Fibroblast of gingiva (primary cell): ENCODE results near the gene MAP7.
"Not testable (repeated sequence)": the region's sequence is repeated elsewhere in the genome, so short reads cannot be mapped to it uniquely, and the experiment has no call there.

Source experiments
- DNase-seq: peaks from one replicate; pipeline ENCODE4 v3.0.0-alpha.2; 2011; ENCODE audit warnings: low read depth

Gene MAP7

DNA sequence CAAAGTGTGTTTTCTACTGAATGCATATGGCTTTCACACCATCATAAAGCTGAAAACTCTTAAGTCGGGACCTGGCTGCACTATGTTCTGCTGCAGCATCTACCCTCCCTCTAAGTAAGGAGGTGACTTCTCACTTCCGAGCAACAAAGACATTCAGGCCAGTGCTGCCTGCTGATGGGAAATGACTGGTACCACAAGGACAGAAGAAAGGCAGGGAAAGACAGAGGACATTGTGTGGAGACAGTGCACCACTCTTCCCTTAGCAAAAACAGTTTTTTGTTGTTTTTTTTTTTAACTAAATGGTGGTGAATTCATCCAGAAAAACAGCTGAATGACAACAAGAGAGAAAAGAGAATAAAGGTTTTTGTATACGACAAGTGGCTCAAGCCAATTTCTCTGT lies 81.5 kb downstream of the MAP7 start:
- DNase-seq: no peak

DNA sequence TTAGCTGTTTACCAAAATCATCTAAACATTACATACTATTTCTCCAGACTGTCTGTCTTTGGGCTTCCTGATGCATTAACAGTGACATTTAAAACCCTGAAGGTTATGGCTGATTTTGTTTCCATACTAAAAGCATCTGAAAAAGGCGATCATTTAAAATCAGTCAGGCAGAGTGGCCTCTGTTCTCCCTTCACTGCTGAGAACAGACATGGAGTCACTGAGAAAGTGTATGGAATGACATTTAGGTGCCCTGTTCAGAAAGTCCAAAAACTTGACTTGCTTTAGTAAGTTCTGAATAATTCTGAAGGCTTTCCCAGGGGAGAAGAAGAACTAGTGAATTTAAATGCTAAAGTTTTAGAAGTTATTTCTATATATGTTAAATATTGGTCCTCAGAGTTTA lies 83.0 kb downstream of the MAP7 start:
- DNase-seq: no peak

DNA sequence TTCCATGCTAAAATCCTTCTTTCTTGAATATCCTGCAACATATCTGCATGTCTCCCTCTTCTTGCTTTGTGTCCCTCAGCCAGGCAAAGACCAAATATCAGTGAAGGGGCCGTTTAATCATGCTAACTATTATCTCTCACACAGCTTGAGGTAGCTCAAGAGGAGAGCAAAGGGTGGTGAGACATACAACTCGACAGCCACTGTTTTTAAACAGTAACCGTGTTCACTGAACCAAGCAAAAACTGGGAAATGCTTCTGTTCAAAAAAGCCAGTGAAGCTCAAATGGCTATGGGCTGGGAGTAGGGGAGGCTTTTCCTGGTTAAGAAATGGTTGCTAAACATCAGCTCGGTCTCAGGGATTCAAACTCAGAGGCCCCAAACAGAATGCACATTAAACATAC lies 83.4 kb downstream of the MAP7 start:
- no peak for DNase-seq

DNA sequence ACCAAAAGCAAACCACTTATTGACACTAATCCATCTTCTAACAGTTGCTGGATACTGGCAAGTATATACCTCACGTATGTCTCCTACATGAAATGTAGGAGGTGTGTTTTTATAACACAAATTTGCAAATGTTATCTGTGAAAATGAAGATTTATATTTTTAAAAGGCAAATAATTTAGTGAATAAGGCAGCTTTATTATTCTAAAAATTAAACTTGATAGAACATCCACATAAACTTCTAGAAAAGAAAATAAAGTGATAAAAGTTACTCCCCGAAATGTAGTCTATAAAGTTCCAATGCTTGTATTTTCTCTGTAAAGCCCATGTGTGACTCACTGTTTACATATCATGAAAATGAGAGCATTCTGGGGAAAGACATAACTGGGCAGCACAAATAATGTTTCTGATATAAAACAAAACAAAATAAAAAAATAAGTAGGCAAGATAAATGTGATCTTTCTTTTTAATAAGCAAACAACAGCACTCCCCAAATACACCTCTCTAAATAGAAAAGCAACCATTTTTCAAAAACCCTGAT lies 84.4 kb downstream of the MAP7 start:
- DNase-seq: no peak

DNA sequence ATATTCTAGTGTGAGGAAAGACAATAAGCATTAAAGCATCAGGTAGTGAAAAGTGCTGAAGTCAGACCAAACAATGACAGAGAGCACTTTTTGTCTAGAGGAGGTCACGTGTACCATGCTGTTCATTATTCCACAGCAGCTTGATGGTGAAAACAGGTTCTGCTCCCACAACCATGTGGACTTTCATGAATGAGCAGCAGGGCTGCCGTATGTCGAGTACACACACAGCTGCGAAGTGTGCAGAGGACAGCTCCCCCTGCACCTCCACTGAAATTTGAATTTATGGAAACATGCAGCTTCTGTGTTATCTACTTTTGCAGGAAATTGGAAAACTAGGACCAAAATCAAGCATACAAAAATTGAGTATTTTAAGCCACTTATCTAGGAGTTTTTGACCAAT lies 85.3 kb downstream of the MAP7 start:
- no peak for DNase-seq

DNA sequence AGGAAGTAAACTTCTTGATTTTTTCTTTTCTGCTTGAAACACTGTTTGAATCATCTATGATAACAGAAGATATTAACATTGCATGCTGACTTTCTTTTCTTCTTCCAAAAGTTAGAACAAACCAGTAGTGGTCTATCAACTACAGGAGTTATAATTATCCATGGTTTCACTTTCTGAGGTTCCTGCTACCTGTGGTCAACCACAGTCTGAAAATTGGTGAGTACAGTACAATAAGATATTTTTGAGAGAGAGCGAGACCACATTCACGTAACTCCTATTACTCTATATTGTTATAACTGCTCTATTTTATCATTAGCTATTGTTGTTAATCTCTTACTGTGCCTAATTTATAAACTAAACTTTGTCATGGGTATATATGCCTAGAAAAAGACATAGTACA lies 86.1 kb downstream of the MAP7 start:
- DNase-seq: no peak

DNA sequence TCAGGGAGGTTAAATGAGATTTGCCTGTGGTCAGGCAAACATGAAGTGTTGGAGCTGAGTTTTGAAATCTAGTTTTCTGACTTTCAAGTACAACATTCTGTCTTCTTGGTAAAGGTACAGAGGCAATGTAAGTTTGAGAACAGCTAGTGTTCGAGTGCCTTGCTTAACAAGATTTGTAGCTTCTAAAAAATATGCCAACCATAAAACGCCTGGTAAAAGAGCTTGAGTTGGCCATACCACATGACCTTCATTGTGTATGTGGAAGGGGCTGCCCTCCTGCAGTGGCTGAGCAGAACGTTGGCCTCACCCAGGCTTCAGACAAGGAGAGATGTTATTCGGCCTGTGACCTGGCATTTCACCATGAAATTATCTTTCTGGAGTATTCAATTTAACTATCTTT lies 86.5 kb downstream of the MAP7 start:
- DNase-seq: no peak

DNA sequence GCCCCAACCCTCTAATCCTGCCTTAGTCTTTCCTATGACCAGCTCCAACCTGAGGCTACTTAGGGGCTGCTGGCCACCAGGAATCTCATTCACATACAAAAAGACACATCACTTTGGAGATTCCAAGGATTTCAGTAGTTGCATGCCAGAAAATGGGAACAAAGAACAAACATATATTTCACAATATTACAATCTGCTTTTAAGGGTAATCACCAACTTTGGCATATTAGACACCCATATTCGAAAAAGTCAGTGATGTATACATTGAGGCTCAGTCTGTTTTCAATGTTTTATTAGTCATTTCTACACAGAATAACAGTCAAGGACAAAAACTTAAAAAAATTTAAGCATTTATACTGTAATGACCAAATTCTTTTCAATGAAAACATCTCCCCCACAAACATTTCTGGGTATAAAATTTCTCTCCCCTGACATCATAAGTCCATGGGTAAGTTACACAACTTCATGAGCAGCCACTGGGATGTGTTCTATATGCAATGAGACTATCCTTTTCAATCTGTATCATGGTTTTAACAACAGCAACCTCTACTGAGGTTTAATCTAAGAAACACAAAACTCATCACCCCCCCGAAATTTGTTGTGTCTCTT lies 103.5 kb downstream of the MAP7 start:
- peak; percentile 76 for DNase-seq

DNA sequence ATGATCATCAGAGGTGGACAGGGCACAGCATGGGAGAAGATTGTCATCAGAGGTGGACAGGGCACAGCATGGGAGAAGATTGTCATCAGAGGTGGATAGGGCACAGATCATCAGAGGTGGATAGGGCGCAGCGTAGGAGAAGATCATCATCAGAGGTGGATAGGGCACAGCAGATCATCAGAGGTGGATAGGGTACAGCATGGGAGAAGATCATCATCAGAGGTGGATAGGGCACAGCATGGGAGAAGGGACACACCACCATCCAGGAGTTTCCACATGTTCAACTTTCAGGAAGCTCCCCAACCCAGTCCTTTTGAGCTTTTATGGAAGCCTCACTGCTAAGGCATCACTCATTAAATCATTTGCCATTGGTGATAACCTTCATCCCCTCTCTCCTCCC lies 104.1 kb downstream of the MAP7 start:
- no peak for DNase-seq

DNA sequence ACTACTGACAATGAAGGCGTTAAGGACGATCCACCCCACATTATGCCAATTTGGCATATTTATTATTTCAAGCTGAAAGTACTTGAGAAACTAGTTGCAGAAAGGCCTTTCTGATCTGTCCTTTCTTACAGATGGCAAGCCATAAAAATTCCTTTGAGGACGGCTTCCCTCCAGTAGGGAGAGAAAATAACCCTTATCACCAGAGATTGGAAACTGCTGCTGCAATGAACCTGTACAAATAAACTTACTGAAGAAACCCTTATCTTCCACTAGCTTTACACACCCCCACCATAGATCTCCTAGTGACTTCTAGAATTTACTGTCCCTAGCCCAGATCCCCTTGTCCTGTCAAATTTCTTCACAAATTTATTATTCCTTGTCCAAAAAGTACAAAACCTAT lies 105.2 kb downstream of the MAP7 start:
- DNase-seq: no peak

DNA sequence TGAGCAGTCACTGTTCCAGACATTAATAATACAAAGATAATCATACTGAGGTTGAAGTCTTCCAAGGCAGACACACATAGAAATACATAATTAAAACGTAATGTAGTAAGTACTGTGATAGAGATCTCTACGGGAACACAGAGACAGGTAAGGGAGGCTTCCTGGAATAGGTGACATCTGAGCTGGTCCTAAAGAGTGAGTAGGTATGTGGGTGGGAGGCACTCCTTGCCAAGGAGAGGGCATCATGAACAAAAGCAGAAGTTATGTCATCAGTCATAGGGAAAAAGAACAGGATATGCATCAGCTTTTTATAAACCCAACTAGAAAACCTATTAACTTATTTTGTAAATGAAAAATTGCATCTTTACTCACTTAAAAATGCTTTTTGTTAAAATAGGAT lies 110.0 kb downstream of the MAP7 start:
- no peak for DNase-seq

DNA sequence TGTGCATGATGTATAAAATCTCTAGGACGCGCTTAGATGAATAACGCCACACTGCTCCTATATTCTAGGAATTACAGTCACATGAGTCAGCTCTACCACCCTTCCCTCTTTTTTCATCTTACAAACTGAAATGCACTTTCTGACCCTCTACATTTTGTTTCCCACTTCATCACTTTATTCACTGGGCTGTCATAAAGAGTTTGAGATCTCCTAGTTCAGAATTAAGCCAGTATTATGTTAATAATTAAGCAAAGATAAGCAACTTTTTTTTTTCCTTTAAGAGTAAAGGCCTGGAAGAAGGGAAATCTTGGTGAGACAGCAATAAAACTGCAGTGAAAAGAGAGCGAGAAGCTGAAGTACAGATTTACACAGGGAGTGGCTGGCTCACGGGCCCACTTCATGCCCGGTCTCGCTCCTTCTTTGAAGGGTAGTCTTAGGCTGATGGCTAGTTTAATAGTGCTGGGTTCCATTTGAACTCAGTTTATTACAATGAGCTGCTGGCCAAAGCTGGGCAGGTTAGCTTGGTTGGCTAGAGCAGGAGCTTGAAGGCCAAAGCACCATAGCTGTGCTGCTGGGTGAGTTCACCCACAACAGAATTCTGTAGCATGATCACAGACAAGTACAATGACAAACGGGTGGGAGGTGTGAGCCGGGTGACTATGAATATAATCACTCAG lies 110.6 kb downstream of the MAP7 start:
- no peak for DNase-seq

DNA sequence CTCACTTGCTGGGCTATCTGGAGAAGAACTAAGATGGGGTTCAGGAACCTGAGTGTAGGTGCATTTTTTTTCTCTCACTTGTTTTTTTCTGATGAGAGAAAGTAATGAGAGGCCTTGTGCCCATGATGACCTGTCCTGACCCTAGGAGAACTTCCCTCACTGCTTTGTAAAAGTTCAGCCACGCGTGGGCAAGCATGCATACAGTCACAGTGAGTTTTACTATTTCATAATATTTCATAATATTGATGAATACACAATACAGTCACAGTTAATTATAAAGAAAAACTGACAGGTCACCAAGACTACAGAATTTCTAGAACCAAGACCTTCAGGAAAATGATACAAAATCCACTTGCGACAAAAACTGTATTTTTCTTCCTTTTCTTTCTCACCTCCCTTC lies 111.8 kb downstream of the MAP7 start:
- DNase-seq: no peak

DNA sequence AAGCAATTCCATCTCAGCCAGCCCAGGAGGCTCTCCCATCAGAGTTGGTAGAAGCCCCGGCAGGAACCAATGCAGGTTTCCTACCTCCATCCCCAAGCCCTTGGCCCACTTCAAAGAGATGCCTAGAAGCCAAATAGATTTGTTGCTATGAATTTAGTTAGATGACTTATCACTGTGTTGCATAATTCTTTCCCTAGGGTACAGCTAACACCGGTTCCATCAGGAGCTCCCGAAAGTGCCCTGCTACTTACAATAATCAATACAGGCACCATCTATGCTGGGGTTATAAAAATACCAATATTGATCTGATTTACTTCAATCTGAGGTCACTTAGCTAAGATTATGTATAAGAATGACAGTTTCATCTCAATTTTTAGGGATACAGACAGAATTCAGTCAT lies 113.0 kb downstream of the MAP7 start:
- DNase-seq: no peak

DNA sequence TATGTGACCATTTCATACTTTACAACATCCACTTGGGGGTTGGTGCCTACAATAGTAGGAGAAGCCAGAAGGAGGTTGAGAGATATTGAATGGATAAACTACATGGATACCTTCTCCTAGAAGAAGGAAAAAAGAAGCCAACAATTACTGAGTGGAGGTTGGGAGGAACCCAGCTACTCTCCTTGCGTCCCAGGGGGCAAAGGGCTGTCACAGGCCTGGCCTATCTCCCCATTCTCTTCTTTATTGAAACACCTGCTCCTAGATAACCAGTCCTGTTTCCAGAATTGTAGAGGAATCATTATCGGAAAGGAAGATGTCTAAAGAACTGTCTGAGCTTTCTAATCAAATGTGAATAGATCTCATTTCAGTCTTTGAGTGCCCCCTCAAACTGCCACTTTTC lies 115.1 kb downstream of the MAP7 start:
- no peak for DNase-seq

DNA sequence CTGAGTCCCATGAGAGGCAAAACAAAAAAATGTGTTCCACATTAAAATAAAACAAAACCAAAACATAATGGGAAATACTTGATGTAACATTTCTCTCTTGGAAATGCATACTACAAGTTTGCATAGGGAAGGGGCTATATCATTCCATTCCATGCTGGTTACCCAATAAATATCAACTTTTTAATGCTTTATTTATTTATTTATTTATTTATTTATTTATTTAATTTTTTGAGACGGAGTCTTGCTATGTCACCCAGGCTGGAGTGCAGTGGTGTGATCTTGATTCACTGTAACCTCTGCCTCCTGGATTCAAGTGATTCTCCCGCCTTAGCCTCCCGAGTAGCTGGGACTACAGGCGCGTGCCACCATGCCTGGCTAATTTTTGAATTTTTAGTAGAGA lies 118.9 kb downstream of the MAP7 start:
- DNase-seq: not testable (repeated sequence)

DNA sequence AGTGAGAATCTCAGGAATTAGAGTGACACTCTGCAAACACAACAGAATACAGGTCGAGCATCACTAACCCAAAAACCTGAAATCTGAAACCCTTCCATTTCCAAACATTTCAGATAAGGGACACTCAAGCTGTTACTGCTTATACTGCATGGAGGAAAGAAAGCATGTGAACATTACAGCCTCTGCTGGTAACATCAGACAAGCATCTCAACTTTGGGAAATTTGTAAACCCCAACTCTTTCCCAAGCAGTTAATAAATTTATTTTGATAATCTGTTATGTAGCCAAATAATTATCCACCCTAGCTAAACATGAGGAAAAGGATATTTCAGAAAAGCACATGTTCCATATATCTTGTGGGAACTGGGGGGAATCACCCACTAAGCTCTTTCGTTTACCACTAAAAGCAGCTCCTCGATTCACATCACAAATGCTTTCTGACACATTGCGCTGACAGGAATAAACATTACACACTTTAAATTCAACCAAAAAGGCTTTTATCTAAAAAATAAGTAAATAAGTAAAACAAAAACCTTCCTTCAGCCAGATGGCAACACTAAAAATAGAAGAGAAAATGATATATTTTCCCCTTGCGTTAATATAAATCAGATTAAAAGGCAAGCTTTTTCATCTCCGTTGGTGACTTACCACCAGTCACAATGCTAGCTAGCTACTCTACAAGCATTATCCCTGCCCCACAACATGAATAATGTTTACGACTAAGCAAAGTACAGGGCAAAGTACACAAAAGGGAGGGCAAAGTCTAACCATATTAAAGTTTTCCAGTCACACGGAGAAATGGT lies 120.8 kb downstream of the MAP7 start:
- DNase-seq: no peak

DNA sequence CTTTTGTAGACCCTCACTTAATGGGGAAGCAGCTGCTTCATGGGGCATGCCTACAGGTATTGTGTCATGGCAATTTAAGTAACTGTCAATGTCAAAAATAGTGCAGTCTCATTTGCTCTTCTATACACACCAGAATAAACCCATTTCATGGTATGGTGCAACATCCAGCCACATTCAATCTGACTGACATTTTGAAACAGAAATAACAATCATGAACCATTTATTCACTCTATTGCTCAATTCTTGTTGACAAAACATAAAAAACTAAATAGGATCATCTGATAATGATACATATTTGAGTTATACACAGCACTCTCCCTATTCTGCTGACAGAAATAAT lies 122.9 kb downstream of the MAP7 start:
- no peak for DNase-seq

DNA sequence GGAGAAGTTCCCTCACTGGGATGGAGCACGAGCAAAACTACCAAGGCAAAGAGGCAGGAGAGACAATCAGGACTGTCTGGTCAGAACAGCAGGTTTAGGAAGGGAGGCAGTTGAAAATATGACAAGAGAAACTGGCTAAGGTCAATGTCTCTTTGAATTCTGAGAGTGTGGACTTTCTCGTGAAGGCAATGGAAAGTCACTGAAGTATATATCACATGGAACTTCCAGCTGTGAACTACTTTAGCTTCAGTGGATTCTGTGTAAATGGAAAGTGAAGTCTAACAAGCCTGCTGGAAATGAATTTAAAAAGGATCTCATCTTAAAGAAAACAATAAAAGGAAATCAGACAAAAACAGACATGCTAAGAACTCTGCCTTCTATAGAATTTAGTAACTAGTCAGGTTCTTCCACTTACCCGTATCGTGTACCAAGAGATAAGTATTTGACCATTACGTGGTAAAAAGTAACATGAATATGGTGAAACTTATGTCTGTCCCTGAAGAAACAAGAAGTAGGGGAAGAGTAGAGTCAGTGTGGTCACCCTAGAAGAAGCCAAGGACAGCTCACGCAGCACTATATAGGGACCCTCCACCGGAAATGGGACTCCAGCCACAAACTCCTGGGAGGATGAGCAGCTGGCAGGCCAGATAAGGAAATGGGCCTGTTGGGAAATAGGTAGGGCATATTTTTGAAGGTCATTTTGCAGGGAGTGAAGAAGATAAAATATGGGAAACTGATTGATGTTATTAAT lies 123.4 kb downstream of the MAP7 start:
- DNase-seq: no peak

DNA sequence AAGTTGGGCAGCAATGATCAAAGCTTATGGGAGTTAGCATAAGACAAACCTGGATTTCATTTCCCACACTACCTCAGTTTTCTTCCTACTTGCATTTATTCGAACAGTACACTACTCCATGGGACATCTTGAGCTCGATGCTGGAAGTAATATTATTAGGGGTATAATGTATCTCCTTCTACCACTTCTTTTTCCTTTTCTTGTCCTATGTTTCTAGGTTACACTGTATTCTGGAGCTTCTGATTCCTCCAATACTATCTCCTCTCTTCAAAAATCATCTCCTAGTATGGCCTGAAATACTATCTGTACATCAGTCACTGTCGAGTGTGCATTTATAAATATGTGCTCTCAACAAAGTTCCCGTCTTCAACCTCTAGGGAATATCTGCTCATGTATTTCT lies 124.4 kb downstream of the MAP7 start:
- no peak for DNase-seq

DNA sequence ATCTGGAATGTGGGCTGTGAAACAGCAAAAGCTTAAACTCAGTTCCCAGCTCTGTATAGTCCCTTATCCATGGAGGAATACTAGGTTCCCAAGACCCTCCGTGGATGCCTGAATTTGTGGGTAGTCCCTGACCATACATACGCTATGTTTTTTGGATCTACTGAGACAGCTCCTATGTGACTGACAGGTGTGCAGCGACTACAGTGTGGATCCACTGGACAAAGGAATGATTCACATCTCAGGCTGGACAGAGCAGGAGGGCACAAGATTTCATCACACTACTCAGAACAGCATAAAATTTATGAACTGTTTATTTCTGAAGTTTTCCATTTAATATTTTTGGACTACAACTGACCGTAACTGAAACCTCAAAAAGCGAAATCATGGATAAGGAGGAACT lies 125.3 kb downstream of the MAP7 start:
- DNase-seq: no peak

DNA sequence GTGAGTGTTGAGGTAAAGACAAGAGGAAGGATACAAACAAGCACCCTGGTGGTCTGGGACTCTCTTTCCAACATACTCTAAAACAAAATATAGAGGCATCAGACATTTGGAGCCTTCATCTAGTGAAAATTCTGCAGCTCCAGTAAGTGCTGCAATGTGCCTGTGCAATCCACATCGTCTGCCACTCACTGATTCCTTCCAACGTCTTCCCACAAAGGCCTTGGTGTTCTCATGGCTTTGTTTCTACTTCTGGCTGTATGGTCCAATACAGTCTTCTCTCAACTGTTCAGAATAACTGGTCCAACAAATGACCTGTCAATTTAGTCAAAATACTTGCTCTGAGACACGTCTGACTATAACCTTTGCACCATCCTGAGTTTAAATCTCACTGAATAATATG lies 125.8 kb downstream of the MAP7 start:
- DNase-seq: no peak
